GM18520 (cell line): ENCODE results near the gene IRF4.

Experiments used
- ATAC-seq: cut with Tn5 transposase; IDR thresholded peaks from one replicate; pipeline ENCODE4 v1.9.1; 2021; ENCODE audit not compliant: unreplicated experiment

The IRF4 gene

GRCh38 chr6:398065-398464, 6.5 kb downstream of the IRF4 start:
- ATAC-seq = no peak

GRCh38 chr6:398558-399078, 7.1 kb downstream of the IRF4 start:
- ATAC-seq = no peak

DNA sequence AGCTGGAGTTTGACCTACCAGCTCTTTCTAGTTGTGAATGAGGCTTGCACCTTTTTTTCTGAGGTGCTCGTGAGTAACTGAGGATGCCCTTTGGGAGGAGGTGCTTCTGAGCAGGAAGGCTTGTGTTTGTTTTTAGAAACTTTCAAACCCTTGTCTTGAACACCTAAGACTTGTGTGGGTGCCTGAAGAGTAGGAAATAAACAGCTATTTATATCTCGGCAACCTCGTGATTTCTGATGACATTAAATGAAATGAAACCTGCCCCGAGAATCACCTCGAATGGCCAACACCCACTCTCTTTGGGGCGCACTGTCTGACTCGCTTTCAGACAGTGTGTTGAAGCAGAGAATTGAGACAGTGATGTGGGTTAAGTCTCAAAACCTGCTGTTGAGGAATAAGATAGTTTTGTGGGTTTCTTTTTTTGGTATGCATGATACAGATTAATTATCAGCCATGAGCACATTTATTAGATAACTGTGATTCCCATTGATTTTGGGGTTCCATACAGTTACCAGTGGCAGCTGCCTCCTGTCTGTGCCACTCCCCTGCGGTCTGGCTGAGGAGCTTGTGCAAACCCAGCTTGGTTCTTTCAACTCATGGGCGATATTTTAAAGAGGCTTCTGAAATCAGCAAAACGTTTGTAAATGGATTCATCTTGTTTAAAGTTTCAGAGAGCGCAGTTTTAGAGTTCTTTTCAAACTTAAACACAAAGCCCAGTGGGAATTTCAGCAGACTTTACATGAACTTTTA, 8.4 kb downstream of the IRF4 start:
- peak; percentile 44 for ATAC-seq

DNA sequence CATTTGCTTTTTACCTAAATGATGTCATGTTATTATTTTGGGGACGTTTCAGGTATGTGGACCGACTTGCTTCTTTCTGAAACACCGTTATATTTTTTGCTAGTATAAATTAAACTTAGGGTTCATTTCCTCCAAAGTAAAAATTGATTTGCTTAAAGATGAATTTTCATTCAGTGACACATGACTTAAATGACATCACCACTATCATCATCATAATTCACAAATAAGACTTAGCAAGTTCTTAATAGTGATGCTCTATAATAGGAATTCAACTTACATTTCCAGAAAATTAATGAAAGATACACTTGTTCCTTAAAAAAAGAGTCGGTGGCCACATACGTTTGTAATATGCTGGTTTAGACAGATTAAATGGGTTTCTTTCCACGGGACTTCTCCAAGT, 9.3 kb downstream of the IRF4 start:
- ATAC-seq = no peak

DNA sequence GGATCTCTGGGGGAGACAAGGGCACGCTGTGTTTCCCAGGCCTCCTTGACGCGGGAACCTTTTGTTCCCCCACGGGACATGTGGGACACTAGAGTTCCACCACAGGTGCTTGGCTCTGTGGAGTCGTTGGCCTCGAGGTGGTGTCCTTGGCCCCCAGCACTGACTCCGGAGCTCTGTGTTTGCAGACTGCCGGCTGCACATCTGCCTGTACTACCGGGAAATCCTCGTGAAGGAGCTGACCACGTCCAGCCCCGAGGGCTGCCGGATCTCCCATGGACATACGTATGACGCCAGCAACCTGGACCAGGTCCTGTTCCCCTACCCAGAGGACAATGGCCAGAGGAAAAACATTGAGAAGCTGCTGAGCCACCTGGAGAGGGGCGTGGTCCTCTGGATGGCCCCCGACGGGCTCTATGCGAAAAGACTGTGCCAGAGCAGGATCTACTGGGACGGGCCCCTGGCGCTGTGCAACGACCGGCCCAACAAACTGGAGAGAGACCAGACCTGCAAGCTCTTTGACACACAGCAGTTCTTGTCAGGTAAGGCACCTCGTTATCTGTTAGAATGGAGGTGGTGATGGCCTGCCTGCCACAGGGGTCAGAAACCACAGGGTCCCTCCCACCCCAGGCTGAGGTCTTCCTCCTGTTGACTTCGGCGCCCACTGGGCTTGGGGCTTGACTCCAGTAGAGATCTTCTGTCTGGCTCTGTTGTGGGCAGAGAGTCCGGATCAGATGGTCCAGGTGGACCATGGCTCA, 9.9 kb downstream of the IRF4 start:
- no peak for ATAC-seq

GRCh38 chr6:401994-402640, 10.6 kb downstream of the IRF4 start:
- ATAC-seq = no peak

- no peak for ATAC-seq
Observed at GRCh38 chr6:402901-403658, 11.5 kb downstream of the IRF4 start.

DNA sequence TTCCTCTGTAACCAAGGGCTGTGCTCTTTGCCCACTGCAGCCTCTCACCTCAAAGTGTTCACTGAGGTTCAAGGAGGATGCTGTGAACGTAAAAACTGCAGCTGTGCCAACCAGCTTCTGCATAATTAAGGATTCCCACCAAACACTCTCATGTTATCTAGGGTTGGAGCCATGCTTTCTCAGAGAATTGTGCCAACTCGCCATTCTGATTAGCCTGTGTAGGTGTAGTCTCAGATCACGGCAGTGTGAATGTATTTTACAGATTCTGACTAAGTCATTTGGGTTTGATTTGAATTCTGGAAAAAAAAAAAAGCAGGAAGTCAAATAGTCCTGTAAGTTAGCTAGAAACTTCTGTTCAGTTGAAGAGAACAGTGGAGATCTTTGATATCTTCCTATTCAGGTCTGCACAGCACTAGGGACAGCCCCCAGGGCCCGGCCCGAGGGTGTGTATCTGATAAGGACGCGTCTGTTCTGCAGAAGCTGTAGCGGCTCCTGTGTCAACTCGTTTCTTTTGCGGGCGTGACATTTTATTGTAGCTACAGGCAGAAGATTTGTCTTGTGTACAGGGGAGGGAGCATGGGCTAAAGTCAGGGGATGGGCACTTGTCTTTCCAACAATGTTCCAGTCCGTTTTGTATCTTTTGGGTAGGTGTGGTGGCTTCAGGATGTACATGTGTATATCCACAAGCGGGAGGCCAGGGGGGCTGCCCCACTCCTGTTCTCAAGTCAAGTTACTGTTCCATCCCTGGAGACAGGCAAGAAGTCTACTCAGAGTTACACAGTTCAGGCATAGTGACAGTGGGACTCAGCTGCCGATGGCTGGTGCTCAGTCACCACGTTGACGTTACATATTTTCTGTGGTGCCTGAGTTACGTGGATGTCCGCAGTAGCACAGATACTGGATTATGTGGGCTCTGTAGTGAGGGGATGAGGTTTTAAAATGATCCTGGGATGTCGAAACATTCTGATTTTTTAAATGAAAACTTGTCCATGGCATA, 12.4 kb downstream of the IRF4 start:
- no peak for ATAC-seq

GRCh38 chr6:404685-405423, 13.3 kb downstream of the IRF4 start:
- no peak for ATAC-seq

- no peak for ATAC-seq
Observed at GRCh38 chr6:408148-408547, 16.6 kb downstream of the IRF4 start.

DNA sequence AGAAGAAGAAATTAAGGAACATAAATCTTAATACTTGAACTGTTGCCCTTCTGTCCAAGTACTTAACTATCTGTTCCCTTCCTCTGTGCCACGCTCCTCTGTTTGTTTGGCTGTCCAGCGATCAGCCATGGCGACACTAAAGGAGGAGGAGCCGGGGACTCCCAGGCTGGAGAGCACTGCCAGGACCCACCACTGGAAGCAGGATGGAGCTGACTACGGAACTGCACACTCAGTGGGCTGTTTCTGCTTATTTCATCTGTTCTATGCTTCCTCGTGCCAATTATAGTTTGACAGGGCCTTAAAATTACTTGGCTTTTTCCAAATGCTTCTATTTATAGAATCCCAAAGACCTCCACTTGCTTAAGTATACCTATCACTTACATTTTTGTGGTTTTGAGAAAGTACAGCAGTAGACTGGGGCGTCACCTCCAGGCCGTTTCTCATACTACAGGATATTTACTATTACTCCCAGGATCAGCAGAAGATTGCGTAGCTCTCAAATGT, 17.1 kb downstream of the IRF4 start:
- no peak for ATAC-seq

GRCh38 chr6:409370-409972, 17.9 kb downstream of the IRF4 start:
- ATAC-seq = no peak

GRCh38 chr6:410555-411395, 19.2 kb downstream of the IRF4 start:
- ATAC-seq = no peak

GRCh38 chr6:411402-412145, 20.0 kb downstream of the IRF4 start:
- ATAC-seq = no peak

GRCh38 chr6:412146-412886, 20.8 kb downstream of the IRF4 start:
- ATAC-seq = no peak

DNA sequence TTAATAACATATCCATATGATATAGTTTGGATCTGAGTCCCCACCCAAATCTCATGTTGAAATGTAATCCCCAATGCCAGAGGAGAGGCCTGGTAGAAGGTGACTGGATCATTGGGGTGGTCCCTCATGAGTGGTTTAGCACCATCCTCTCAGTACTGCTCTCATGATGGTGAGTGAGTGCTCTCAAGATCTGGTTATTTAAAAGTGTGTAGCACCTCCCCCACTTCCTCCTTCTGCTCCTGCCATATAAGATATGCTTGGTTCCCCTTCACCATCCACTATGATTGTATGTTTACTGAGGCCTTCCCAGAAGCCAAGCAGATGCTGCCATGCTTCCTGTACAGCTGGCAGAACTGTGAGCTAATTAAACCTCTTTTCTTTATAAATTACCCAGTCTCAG, 22.9 kb downstream of the IRF4 start:
- no peak for ATAC-seq
